H1 (cell line): ENCODE measurements around the gene CRYGA. TPM values are rescaled to one million over a fixed set of nuclear protein-coding genes. Genes with fewer than 3 reads are reported as not detected.

Experiments used
- CTCF ChIA-PET: fragments of 300-600 bp; sonication (Branson Sonifier 250); formaldehyde crosslinking; loops from one replicate; lab custom pipeline; 2021; ENCODE audit not compliant: partially characterized antibody; lab: Charles Lee
- POLR2A ChIA-PET: fragments of 300-600 bp; sonication (Branson Sonifier 250); formaldehyde crosslinking; loops from one replicate; lab custom pipeline; 2021; ENCODE audit warnings: inconsistent platforms; ENCODE audit not compliant: partially characterized antibody; lab: Charles Lee
- DNase-seq, 2 experiments: peaks; one replicate each; pipeline versions ENCODE4 v3.0.0 to v3.0.0-alpha.2; 2010 to 2022; ENCODE audit warnings: low spot score in 2 of 2, low read depth in 1 of 2, mixed read lengths in 1 of 2
- FAIRE-seq: peaks from 2 replicates; lab custom pipeline; 2011; peaks lifted over from hg19 to GRCh38; lab: Jason Lieb, UNC
- H2AFZ ChIP-seq: 2 replicates; pipeline ENCODE4 v1.8.1; 2012; ENCODE audit warnings: low read length, inconsistent platforms
- H2AK5ac ChIP-seq: 2 replicates; pipeline ENCODE4 v1.6.1; 2013; ENCODE audit warnings: low read depth, low read length
- H2BK120ac ChIP-seq: replicated peaks from 2 replicates; pipeline ENCODE3; 2013; ENCODE audit warnings: low read depth, low read length, inconsistent platforms
- H2BK12ac ChIP-seq: 2 replicates; pipeline ENCODE4 v1.6.1; 2013; ENCODE audit warnings: low read depth, low read length
- H2BK15ac ChIP-seq: 2 replicates; pipeline ENCODE4 v1.6.1; 2013; ENCODE audit warnings: low read length
- H2BK20ac ChIP-seq: 2 replicates; pipeline ENCODE4 v1.6.1; 2013; ENCODE audit warnings: low read length
- H2BK5ac ChIP-seq: 2 replicates; pipeline ENCODE4 v1.6.1; 2013; ENCODE audit warnings: low read depth, low read length
- H3K14ac ChIP-seq: 2 replicates; pipeline ENCODE4 v1.6.1; 2013; ENCODE audit warnings: inconsistent platforms; ENCODE audit not compliant: insufficient read length
- H3K18ac ChIP-seq: 2 replicates; pipeline ENCODE4 v1.6.1; 2013; ENCODE audit warnings: low read length; ENCODE audit errors: extremely low read depth
- H3K23ac ChIP-seq: 2 replicates; pipeline ENCODE4 v1.6.1; 2013; ENCODE audit warnings: inconsistent platforms; ENCODE audit not compliant: insufficient read length
- H3K23me2 ChIP-seq: 2 replicates; pipeline ENCODE4 v1.6.1; 2013; ENCODE audit warnings: low read depth, low read length
- H3K27ac ChIP-seq: 2 replicates; pipeline ENCODE4 v1.6.1; 2011; ENCODE audit warnings: low read depth, low read length, inconsistent platforms
- H3K27me3 ChIP-seq, 4 experiments: replicated peaks in 1 of 4; 1 replicate in 1 of 4; 2 replicates in 3 of 4; pipeline versions ENCODE4 v1.6.1 to v1.8.1; 2011 to 2013; ENCODE audit warnings: low read length in 3 of 4, mild to moderate bottlenecking in 3 of 4, inconsistent platforms in 2 of 4, mixed read lengths in 2 of 4, moderate library complexity in 1 of 4; ENCODE audit not compliant: control insufficient read depth in 3 of 4, insufficient read depth in 3 of 4; ENCODE audit errors: extremely low read depth in 1 of 4
- H3K36me3 ChIP-seq, 4 experiments: 2 replicates each; pipeline versions ENCODE4 v1.6.1 to v1.8.1; 2011 to 2013; ENCODE audit warnings: mild to moderate bottlenecking in 4 of 4, low read length in 3 of 4, moderate library complexity in 2 of 4, control low read depth in 1 of 4, inconsistent platforms in 1 of 4; ENCODE audit not compliant: insufficient read depth in 4 of 4, control insufficient read depth in 2 of 4
- H3K4ac ChIP-seq: replicated peaks from 2 replicates; pipeline ENCODE3; 2013; ENCODE audit warnings: low read length, low read depth, mixed read lengths, inconsistent platforms; ENCODE audit not compliant: insufficient read length
- H3K4me1 ChIP-seq, 4 experiments: replicated peaks in 1 of 4; 1 replicate in 1 of 4; 2 replicates in 3 of 4; pipeline versions ENCODE4 v1.6.1 to v1.8.1; 2011 to 2013; ENCODE audit warnings: low read length in 3 of 4, inconsistent platforms in 2 of 4, mixed read lengths in 1 of 4; ENCODE audit not compliant: insufficient read depth in 4 of 4, control insufficient read depth in 3 of 4
- H3K4me2 ChIP-seq, 2 experiments: 2 replicates each; pipeline versions ENCODE4 v1.6.1 to v1.8.1; 2011 to 2013; ENCODE audit warnings: low read depth in 2 of 2, low read length in 2 of 2, control low read depth in 1 of 2, inconsistent platforms in 1 of 2, mild to moderate bottlenecking in 1 of 2; ENCODE audit not compliant: insufficient read depth in 1 of 2
- H3K4me3 ChIP-seq, 4 experiments: fragments of 200-600, 300-600 bp in 1 of 4; sonication (generic), shearing (Covaris generic), sonication (Bioruptor Twin) in 1 of 4; 2 replicates each; pipeline versions ENCODE4 v1.5.1 to v1.8.1; 2011 to 2016; ENCODE audit warnings: low read length in 4 of 4, low read depth in 3 of 4, control low read depth in 2 of 4, inconsistent platforms in 2 of 4, mild to moderate bottlenecking in 2 of 4, mixed read lengths in 1 of 4, moderate library complexity in 1 of 4; ENCODE audit not compliant: insufficient read depth in 2 of 4; ENCODE audit errors: extremely low read depth in 1 of 4
- H3K56ac ChIP-seq: replicated peaks from 2 replicates; pipeline ENCODE3; 2013; ENCODE audit warnings: low read depth, mild to moderate bottlenecking, mixed read lengths, low read length, inconsistent platforms; ENCODE audit not compliant: insufficient read length
- H3K79me1 ChIP-seq: 2 replicates; pipeline ENCODE4 v1.6.1; 2013; ENCODE audit warnings: low read depth, low read length, control low read depth
- H3K79me2 ChIP-seq, 2 experiments: 2 replicates each; pipeline versions ENCODE4 v1.6.1 to v1.8.1; 2012 to 2013; ENCODE audit warnings: low read length in 2 of 2, mild to moderate bottlenecking in 2 of 2, inconsistent platforms in 1 of 2; ENCODE audit not compliant: insufficient read depth in 2 of 2, control insufficient read depth in 1 of 2
- H3K9ac ChIP-seq, 4 experiments: replicated peaks in 1 of 4; 1 replicate in 1 of 4; 2 replicates in 3 of 4; pipeline versions ENCODE4 v1.6.1 to v1.8.1; 2011 to 2013; ENCODE audit warnings: low read depth in 3 of 4, low read length in 3 of 4, control low read depth in 2 of 4, mild to moderate bottlenecking in 2 of 4, moderate library complexity in 2 of 4, inconsistent platforms in 1 of 4; ENCODE audit errors: extremely low read depth in 1 of 4
- H3K9me3 ChIP-seq, 2 experiments: 2 replicates each; pipeline versions ENCODE4 v1.6.1 to v1.8.1; 2012 to 2013; ENCODE audit warnings: mild to moderate bottlenecking in 2 of 2, moderate library complexity in 2 of 2, control low read depth in 1 of 2, inconsistent platforms in 1 of 2, low read depth in 1 of 2, low read length in 1 of 2, mixed read lengths in 1 of 2; ENCODE audit not compliant: insufficient read depth in 2 of 2
- H4K20me1 ChIP-seq, 2 experiments: replicated peaks in 1 of 2; 2 replicates each; pipeline versions ENCODE3 to v1.8.1; 2011 to 2013; ENCODE audit warnings: inconsistent platforms in 2 of 2, low read length in 2 of 2, mild to moderate bottlenecking in 1 of 2; ENCODE audit not compliant: insufficient read depth in 2 of 2, control insufficient read depth in 1 of 2
- H4K5ac ChIP-seq: 2 replicates; pipeline ENCODE4 v1.6.1; 2013; ENCODE audit warnings: low read length, low read depth, mixed read lengths, inconsistent platforms; ENCODE audit not compliant: insufficient read length
- H4K8ac ChIP-seq: 2 replicates; pipeline ENCODE4 v1.8.0; 2013; ENCODE audit warnings: mild to moderate bottlenecking, moderate library complexity, low read length, inconsistent platforms; ENCODE audit not compliant: insufficient read depth; ENCODE audit errors: extremely low read depth
- H4K91ac ChIP-seq: replicated peaks from 2 replicates; pipeline ENCODE3; 2013; ENCODE audit warnings: low read length, mixed read lengths, inconsistent platforms; ENCODE audit not compliant: insufficient read length
- BCL11A ChIP-seq, 2 experiments: IDR thresholded peaks; one replicate each; pipeline ENCODE4 v1.6.1; 2011; ENCODE audit warnings: low read depth in 2 of 2, low read length in 2 of 2, mild to moderate bottlenecking in 2 of 2
- EP300 ChIP-seq, 2 experiments: IDR thresholded peaks; 1 replicate in 1 of 2; 2 replicates in 1 of 2; pipeline ENCODE4 v1.6.1; 2011 to 2012; ENCODE audit warnings: low read depth in 2 of 2, low read length in 2 of 2, mild to moderate bottlenecking in 2 of 2, borderline replicate concordance in 1 of 2, inconsistent platforms in 1 of 2, moderate library complexity in 1 of 2
- HDAC6 ChIP-seq: IDR thresholded peaks from one replicate; pipeline ENCODE4 v1.7.1; 2012; ENCODE audit warnings: low read depth, mild to moderate bottlenecking, inconsistent platforms, low read length, moderate library complexity
- WGBS, 2 experiments: shearing (Covaris generic) in 1 of 2; methylation state at CpG; one replicate each; pipeline versions ENCODE4 v1.1.6 to v1.1.7; 2013 to 2015; ENCODE audit warnings: low lambda C conversion rate in 2 of 2, mixed read lengths in 2 of 2, inconsistent platforms in 1 of 2, low coverage in 1 of 2, missing lambda C conversion rate in 1 of 2; ENCODE audit not compliant: insufficient replicate concordance in 2 of 2, insufficient coverage in 1 of 2, insufficient read length in 1 of 2; ENCODE audit errors: extremely low coverage in 1 of 2, missing lambda C conversion rate in 1 of 2; 5-methylcytosine and 5-hydroxymethylcytosine counted together
- polyA plus RNA-seq, 7 experiments: library from polyadenylated mRNA; depleted of rRNA in 3 of 7; stranded (reverse) in 5 of 7; unstranded in 2 of 7; fragments of >200 nt in 5 of 7; fragments of 200-250 nt in 2 of 7; gene quantifications; 1 replicate in 5 of 7; 2 replicates in 1 of 7; 4 replicates in 1 of 7; pipeline versions ENCODE4 v1.2.1 to v1.2.3, GENCODE V29; 2011 to 2013; ENCODE audit warnings: missing spikeins in 2 of 7, mixed read lengths in 2 of 7
- total RNA-seq: library from RNA; stranded (reverse); fragmentation: NEBNext Ultra II Directional; extraction: Animal tissue kit (Norgen Biotek cat#: 25700); gene quantifications from 2 replicates; pipeline ENCODE4 v1.2.1, GENCODE V29; 2021
- TF ChIP-seq, protein P1 (sequence below): IDR thresholded peaks from 2 replicates; pipeline ENCODE4 v1.6.1; 2012; ENCODE audit warnings: low read length, inconsistent platforms

The CRYGA gene
- total and polyA plus RNA-seq, 2 of the 8 experiments (the other 6 are each of a cell fraction or from before 2014, with no cell fraction given), result not detected

DNA sequence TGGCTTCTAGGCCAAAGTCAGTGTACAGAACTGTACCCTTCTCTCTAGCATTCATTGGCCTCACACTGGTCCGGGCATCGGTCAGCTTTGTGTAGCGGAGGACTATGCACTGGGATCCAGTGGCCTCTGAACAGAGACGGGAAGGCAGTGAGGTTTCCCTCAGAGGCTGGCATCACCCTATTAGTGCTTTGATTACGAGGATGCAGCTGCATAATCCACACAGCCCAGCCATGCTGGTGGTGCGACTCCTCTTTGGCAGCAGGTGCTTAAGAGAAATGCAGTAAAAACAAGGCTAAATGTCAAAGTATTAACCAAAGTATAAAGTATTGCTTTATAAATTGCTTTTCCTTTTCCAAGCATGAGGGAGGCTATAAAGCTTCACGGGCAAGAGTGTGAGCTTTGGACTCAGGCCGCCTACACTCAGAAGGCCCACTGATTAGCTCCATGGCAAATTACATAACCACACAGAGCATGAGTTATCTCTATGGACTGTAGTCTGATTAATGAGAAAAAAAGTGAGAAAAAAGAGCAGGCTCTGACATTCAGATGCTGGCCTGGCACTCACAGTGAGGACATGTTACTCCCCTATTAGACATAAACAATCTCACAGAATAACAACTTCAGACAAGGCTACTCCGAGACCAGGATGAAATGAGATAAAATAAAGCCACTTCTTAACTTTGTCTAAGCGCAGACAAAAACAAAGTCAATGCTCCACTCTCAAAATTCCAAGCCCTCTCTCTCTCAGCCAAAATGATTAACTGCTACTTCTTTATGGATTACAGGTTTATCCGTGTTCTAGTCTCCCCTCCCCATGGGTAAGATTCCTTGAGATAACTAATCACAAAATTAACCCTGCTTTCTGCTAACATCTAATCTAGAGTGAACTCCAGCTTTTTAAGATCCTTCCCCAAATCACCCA is 27.3 kb downstream of the CRYGA start:
- Histone ChIP-seq H2BK15ac (no peak overlapping the region), H2AK5ac (no peak overlapping the region), H2BK120ac (no peak overlapping the region), H3K56ac (no peak overlapping the region), H4K8ac (no peak overlapping the region), H3K18ac (no peak overlapping the region)
- TF ChIP-seq EP300 (IDR thresholded peaks at IDR 0.05; ENCODE audit: borderline replicate concordance in 1 of 2, low read depth in 2 of 2, low read length in 2 of 2) (no peak), HDAC6 (no peak), BCL11A (IDR thresholded peaks at IDR 0.05; ENCODE audit: low read depth in 2 of 2, low read length in 2 of 2) (no peak)
- TF ChIP-seq, protein P1, sequence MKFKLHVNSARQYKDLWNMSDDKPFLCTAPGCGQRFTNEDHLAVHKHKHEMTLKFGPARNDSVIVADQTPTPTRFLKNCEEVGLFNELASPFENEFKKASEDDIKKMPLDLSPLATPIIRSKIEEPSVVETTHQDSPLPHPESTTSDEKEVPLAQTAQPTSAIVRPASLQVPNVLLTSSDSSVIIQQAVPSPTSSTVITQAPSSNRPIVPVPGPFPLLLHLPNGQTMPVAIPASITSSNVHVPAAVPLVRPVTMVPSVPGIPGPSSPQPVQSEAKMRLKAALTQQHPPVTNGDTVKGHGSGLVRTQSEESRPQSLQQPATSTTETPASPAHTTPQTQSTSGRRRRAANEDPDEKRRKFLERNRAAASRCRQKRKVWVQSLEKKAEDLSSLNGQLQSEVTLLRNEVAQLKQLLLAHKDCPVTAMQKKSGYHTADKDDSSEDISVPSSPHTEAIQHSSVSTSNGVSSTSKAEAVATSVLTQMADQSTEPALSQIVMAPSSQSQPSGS, result no peak
- TF ChIP-seq, all 59 proteins: peak for 0
- Histone ChIP-seq H4K20me1 (no peaks in the 10 kb centered on the region), H3K27ac (no peak overlapping the region), H3K4me3 (no peak overlapping the region), H3K79me1 (no peaks in the 10 kb centered on the region), H3K36me3 (no peaks in the 10 kb centered on the region), H2BK12ac (no peak overlapping the region), H3K27me3 (no peaks in the 10 kb centered on the region), H3K4me1 (no peaks in the 10 kb centered on the region), H3K4ac (no peak overlapping the region), H2BK5ac (no peak overlapping the region), H3K23me2 (no peaks in the 10 kb centered on the region), H3K4me2 (no peak overlapping the region), H2BK20ac (no peak overlapping the region), H3K14ac (no peak overlapping the region), H2AFZ (peak overlapping the region; percentile 58; the same call in 1 of the 2 replicates), H4K5ac (no peak overlapping the region), H3K9me3 (no peaks in the 10 kb centered on the region; a peak in 1 of 4 replicates), H3K23ac (no peak overlapping the region), H3K79me2 (no peaks in the 10 kb centered on the region), H3K9ac (no peak overlapping the region), H4K91ac (no peak overlapping the region)
- CTCF ChIA-PET, result interaction anchor here (0.6 to 2.7 kb wide), 6 partner anchors 10 to 293 kb away, joined by 3 to 10 read pairs (median 3); no protein-coding TSS in a partner anchor
- POLR2A ChIA-PET, result no interaction called here
- 90% methylated on average over 11 of the region's 11 CpGs; no CpG with 5 or more reads in 1 of the 2 experiments for WGBS, 2 experiments
- FAIRE-seq (no peak), DNase-seq (no peak)
